Astrocyte (in vitro differentiated cells and primary cell): ENCODE data around the gene PKD2L2. TPM values are rescaled to one million over a fixed set of nuclear protein-coding genes. Genes with fewer than 3 reads are reported as not detected.
"Not testable (repeated sequence)": the region's sequence is repeated elsewhere in the genome, so short reads cannot be mapped to it uniquely, and the experiment has no call there.

ENCODE experiments used
- DNase-seq: peaks from one replicate; pipeline ENCODE4 v3.0.0-alpha.2; 2010; ENCODE audit warnings: low read depth
- FAIRE-seq: peaks from 2 replicates; lab custom pipeline; 2011; peaks lifted over from hg19 to GRCh38; lab: Jason Lieb, UNC
- H2AFZ ChIP-seq: 2 replicates; pipeline ENCODE4 v1.6.0; 2012; ENCODE audit warnings: low read depth, low read length, inconsistent platforms
- H3K27ac ChIP-seq: 2 replicates; pipeline ENCODE4 v1.5.1; 2011; ENCODE audit warnings: low read depth, low read length, inconsistent platforms
- H3K27me3 ChIP-seq: 2 replicates; pipeline ENCODE4 v1.6.0; 2011; ENCODE audit warnings: low read length, inconsistent platforms; ENCODE audit not compliant: insufficient read depth
- H3K36me3 ChIP-seq: 2 replicates; pipeline ENCODE4 v1.5.1; 2011; ENCODE audit warnings: low read length, inconsistent platforms; ENCODE audit not compliant: insufficient read depth
- H3K4me1 ChIP-seq: 2 replicates; pipeline ENCODE4 v1.5.1; 2011; ENCODE audit warnings: low read length, inconsistent platforms; ENCODE audit not compliant: insufficient read depth
- H3K4me2 ChIP-seq: 2 replicates; pipeline ENCODE4 v1.6.0; 2012; ENCODE audit warnings: low read length, inconsistent platforms
- H3K4me3 ChIP-seq: 2 replicates; pipeline ENCODE4 v1.5.1; 2011; ENCODE audit warnings: low read depth, mild to moderate bottlenecking, low read length, inconsistent platforms; ENCODE audit not compliant: insufficient read depth
- H3K79me2 ChIP-seq: 2 replicates; pipeline ENCODE4 v1.6.0; 2012; ENCODE audit warnings: mild to moderate bottlenecking, low read length, inconsistent platforms; ENCODE audit not compliant: insufficient read depth
- H3K9ac ChIP-seq: 2 replicates; pipeline ENCODE4 v1.6.0; 2012; ENCODE audit warnings: mild to moderate bottlenecking, low read length, inconsistent platforms
- H3K9me3 ChIP-seq: 2 replicates; pipeline ENCODE4 v1.5.1; 2012; ENCODE audit warnings: low read depth, mild to moderate bottlenecking, low read length, inconsistent platforms; ENCODE audit not compliant: insufficient read depth
- H4K20me1 ChIP-seq: 2 replicates; pipeline ENCODE4 v1.6.0; 2012; ENCODE audit warnings: low read length, inconsistent platforms; ENCODE audit not compliant: insufficient read depth
- H3K27ac Mint-ChIP-seq: one replicate; pipeline ENCODE4 v1.8.0; 2021; ENCODE audit warnings: mild to moderate bottlenecking, mixed read lengths; ENCODE audit not compliant: unreplicated experiment
- H3K27me3 Mint-ChIP-seq: one replicate; pipeline ENCODE4 v1.8.0; 2021; ENCODE audit warnings: low read depth, mixed read lengths; ENCODE audit not compliant: unreplicated experiment
- H3K36me3 Mint-ChIP-seq: one replicate; pipeline ENCODE4 v1.8.0; 2021; ENCODE audit warnings: low read depth, mixed read lengths; ENCODE audit not compliant: unreplicated experiment
- H3K4me1 Mint-ChIP-seq: one replicate; pipeline ENCODE4 v1.8.0; 2021; ENCODE audit warnings: low read depth, mixed read lengths; ENCODE audit not compliant: unreplicated experiment
- H3K4me3 Mint-ChIP-seq: one replicate; pipeline ENCODE4 v1.8.0; 2021; ENCODE audit warnings: mild to moderate bottlenecking, moderate library complexity, mixed read lengths; ENCODE audit not compliant: unreplicated experiment
- H3K9me3 Mint-ChIP-seq: one replicate; pipeline ENCODE4 v1.8.0; 2021; ENCODE audit warnings: mild to moderate bottlenecking, mixed read lengths; ENCODE audit not compliant: unreplicated experiment
- EZH2 ChIP-seq: IDR thresholded peaks from 2 replicates; pipeline ENCODE4 v1.6.1; 2012; ENCODE audit warnings: mild to moderate bottlenecking, low read length, inconsistent platforms; ENCODE audit not compliant: insufficient read depth
- total RNA-seq: library from RNA; stranded (reverse); gene quantifications from 2 replicates; pipeline ENCODE4 v1.2.1, GENCODE V29; 2021
- TF ChIP-seq, protein P1 (sequence below): IDR thresholded peaks from 2 replicates; pipeline ENCODE4 v1.5.1; 2011; ENCODE audit warnings: low read depth, mild to moderate bottlenecking, inconsistent platforms, low read length, moderate library complexity; ENCODE audit not compliant: insufficient read depth

PKD2L2 gene
- total RNA-seq, 1 donor from 2014 or later = not detected

DNA sequence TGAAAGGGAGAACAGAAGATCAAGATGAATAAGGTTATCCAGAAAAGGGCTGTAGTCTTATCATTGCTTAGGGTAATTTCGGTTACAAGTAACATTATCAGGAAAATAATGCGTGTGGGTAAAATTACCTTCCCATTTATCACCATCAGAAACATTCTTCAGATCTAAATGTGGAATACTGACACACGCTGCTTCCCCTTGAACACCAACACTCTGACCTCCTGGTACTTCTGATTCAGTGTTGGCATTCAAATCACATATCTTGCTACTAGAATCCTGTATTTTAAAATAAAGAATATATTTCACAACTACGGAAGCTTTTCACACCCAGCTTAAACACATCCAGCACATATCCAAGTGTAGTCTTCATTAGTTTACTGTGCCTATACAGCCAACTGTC is 70.2 kb downstream of the PKD2L2 start:
- Mint-ChIP-seq H3K27me3 (no peaks in the 10 kb centered on the region), H3K36me3 (peaks cover 5% of the 10 kb centered on the region), H3K27ac (no peak overlapping the region), H3K9me3 (no peaks in the 10 kb centered on the region), H3K4me3 (no peak overlapping the region), H3K4me1 (peaks cover 2% of the 10 kb centered on the region)
- TF ChIP-seq, protein P1, sequence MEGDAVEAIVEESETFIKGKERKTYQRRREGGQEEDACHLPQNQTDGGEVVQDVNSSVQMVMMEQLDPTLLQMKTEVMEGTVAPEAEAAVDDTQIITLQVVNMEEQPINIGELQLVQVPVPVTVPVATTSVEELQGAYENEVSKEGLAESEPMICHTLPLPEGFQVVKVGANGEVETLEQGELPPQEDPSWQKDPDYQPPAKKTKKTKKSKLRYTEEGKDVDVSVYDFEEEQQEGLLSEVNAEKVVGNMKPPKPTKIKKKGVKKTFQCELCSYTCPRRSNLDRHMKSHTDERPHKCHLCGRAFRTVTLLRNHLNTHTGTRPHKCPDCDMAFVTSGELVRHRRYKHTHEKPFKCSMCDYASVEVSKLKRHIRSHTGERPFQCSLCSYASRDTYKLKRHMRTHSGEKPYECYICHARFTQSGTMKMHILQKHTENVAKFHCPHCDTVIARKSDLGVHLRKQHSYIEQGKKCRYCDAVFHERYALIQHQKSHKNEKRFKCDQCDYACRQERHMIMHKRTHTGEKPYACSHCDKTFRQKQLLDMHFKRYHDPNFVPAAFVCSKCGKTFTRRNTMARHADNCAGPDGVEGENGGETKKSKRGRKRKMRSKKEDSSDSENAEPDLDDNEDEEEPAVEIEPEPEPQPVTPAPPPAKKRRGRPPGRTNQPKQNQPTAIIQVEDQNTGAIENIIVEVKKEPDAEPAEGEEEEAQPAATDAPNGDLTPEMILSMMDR = no peak
- no peak for TF ChIP-seq EZH2
- Histone ChIP-seq H3K79me2 (no peaks in the 10 kb centered on the region), H3K9me3 (no peaks in the 10 kb centered on the region), H3K27me3 (no peaks in the 10 kb centered on the region), H2AFZ (no peak overlapping the region), H3K4me3 (no peak overlapping the region), H3K36me3 (no peaks in the 10 kb centered on the region), H4K20me1 (peaks cover 3% of the 10 kb centered on the region), H3K4me1 (peaks cover 3% of the 10 kb centered on the region), H3K9ac (no peak overlapping the region), H3K4me2 (no peak overlapping the region), H3K27ac (no peak overlapping the region)
- FAIRE-seq (no peak), DNase-seq (no peak)

DNA sequence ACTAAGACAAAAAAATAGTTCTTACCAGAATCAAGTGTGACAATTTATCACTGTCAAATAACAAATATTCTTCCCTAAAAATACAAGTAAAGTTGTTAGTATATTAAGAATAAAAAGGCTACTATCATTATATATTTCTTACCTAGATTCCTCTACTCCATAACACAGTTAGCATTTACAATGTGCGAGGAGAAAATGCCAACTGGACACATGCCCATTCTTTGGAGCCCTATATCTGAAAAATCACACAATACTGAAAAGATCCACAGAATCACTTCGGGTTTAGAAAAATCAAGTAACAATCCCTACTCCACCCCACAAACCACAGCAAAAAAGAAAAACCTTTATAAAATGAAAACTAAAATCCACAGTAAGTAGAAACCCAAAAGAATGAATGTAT is 70.9 kb downstream of the PKD2L2 start:
- Histone ChIP-seq H4K20me1 (peaks cover 3% of the 10 kb centered on the region), H3K4me2 (no peak overlapping the region), H3K79me2 (no peaks in the 10 kb centered on the region), H3K27ac (no peak overlapping the region), H2AFZ (no peak overlapping the region), H3K4me1 (no peaks in the 10 kb centered on the region), H3K4me3 (no peak overlapping the region), H3K36me3 (no peaks in the 10 kb centered on the region), H3K9ac (no peak overlapping the region), H3K9me3 (no peaks in the 10 kb centered on the region), H3K27me3 (no peaks in the 10 kb centered on the region)
- FAIRE-seq (no peak), DNase-seq (no peak)
- no peak overlapping the region for H3K27ac Mint-ChIP-seq
- H3K36me3 Mint-ChIP-seq = peaks cover 5% of the 10 kb centered on the region
- H3K4me3 Mint-ChIP-seq = no peak overlapping the region
- peaks cover 2% of the 10 kb centered on the region for H3K4me1 Mint-ChIP-seq
- H3K9me3 Mint-ChIP-seq = no peaks in the 10 kb centered on the region
- TF ChIP-seq EZH2 = no peak
- TF ChIP-seq, protein P1 = no peak
- H3K27me3 Mint-ChIP-seq = no peaks in the 10 kb centered on the region

GRCh38 chr5:137960819-137961218 is 71.6 kb downstream of the PKD2L2 start:
- FAIRE-seq = no peak
- peaks cover 3% of the 10 kb centered on the region for H4K20me1 ChIP-seq
- Mint-ChIP-seq H3K4me1 (peaks cover 2% of the 10 kb centered on the region), H3K36me3 (peaks cover 5% of the 10 kb centered on the region), H3K4me3 (no peak overlapping the region), H3K27ac (no peak overlapping the region), H3K27me3 (no peaks in the 10 kb centered on the region), H3K9me3 (no peaks in the 10 kb centered on the region)
- no peak overlapping the region for H3K27ac ChIP-seq
- H2AFZ ChIP-seq = no peak overlapping the region
- H3K4me1 ChIP-seq = no peaks in the 10 kb centered on the region
- H3K9ac ChIP-seq = no peak overlapping the region
- TF ChIP-seq EZH2 = no peak
- TF ChIP-seq, protein P1 = no peak
- no peaks in the 10 kb centered on the region for H3K36me3 ChIP-seq
- DNase-seq = no peak
- no peaks in the 10 kb centered on the region for H3K79me2 ChIP-seq
- no peak overlapping the region for H3K4me3 ChIP-seq
- no peaks in the 10 kb centered on the region for H3K27me3 ChIP-seq
- H3K9me3 ChIP-seq = no peaks in the 10 kb centered on the region
- no peak overlapping the region for H3K4me2 ChIP-seq

DNA sequence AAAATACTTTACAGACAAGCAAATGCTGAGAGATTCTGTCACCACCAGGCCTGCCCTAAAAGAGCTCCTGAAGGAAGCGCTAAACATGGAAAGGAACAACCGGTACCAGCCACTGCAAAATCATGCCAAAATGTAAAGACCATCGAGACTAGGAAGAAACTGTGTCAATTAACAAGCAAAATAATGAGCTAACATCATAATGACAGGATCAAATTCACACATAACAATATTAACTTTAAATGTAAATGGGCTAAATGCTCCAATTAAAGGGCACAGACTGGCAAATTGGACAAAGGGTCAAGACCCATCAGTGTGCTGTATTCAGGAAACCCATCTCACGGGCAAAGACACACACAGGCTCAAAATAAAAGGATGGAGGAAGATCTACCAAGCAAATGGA is 81.1 kb downstream of the PKD2L2 start:
- H3K27me3 Mint-ChIP-seq, FAIRE-seq: not testable (repeated sequence)

More for the DNA sequence above, 81.1 kb downstream of the PKD2L2 start:
- not testable (repeated sequence) for H3K27me3 ChIP-seq, H3K4me2 ChIP-seq, H3K79me2 ChIP-seq, H4K20me1 ChIP-seq, H3K27ac ChIP-seq, H3K27ac Mint-ChIP-seq, H3K36me3 ChIP-seq, DNase-seq, H3K4me3 Mint-ChIP-seq, H3K9ac ChIP-seq, H3K4me1 Mint-ChIP-seq, H3K9me3 Mint-ChIP-seq, H3K9me3 ChIP-seq, H2AFZ ChIP-seq, H3K4me3 ChIP-seq, H3K4me1 ChIP-seq
- peaks cover 12% of the 10 kb centered on the region for H3K36me3 Mint-ChIP-seq
